Stimulated activated CD4-positive, alpha-beta T cell treated with anti-CD3 and anti-CD28 coated beads, Interleukin-4, amount 100 ng/mL, for 48 hours (primary cell): Measurements from ENCODE around the gene SOX18.

Experiments
- DNase-seq, 2 donors: peaks; one replicate each; pipeline ENCODE4 v3.0.0-alpha.2; 2020; ENCODE audit warnings: low read depth in 2 of 2

SOX18 gene

GRCh38 chr20:64038565-64039292, 10.7 kb downstream of the SOX18 start:
- peak; percentile 71 for DNase-seq

- no peak for DNase-seq
Observed at GRCh38 chr20:64038224-64038564, 11.2 kb downstream of the SOX18 start.

- DNase-seq = no peak
Observed at GRCh38 chr20:64037498-64038213, 11.8 kb downstream of the SOX18 start.

- DNase-seq = no peak
Observed at GRCh38 chr20:64037199-64037497, 12.3 kb downstream of the SOX18 start.

- DNase-seq = no peak
Observed at GRCh38 chr20:64036346-64037198, 12.9 kb downstream of the SOX18 start.

GRCh38 chr20:64035933-64036345, 13.5 kb downstream of the SOX18 start, which contains the start of gene C20orf204:
Gene C20orf204, plus strand, starts transcription at chr20:64036182. Its CDS starts 142 bp downstream, at chr20:64036324.
- no peak for DNase-seq

- DNase-seq = no peak
Observed at GRCh38 chr20:64035066-64035932, 14.1 kb downstream of the SOX18 start.

- no peak for DNase-seq
Observed at GRCh38 chr20:64033981-64034493, 15.4 kb downstream of the SOX18 start.

GRCh38 chr20:64032706-64033624, 16.5 kb downstream of the SOX18 start:
- no peak for DNase-seq

- no peak for DNase-seq
Observed at GRCh38 chr20:64031822-64032314, 17.6 kb downstream of the SOX18 start.

GRCh38 chr20:64030371-64031134, 18.9 kb downstream of the SOX18 start:
- DNase-seq = no peak

- DNase-seq = no peak
Observed at GRCh38 chr20:64029293-64030117, 19.9 kb downstream of the SOX18 start.

- DNase-seq = no peak
Observed at GRCh38 chr20:64027981-64028685, 21.3 kb downstream of the SOX18 start.

GRCh38 chr20:64025826-64026412, 23.5 kb downstream of the SOX18 start:
- no peak for DNase-seq

- no peak for DNase-seq
Observed at GRCh38 chr20:64025101-64025825, 24.2 kb downstream of the SOX18 start.

GRCh38 chr20:64024141-64024990, 25.1 kb downstream of the SOX18 start:
- DNase-seq = no peak
